ENCODE results near the gene CD46.
"Not testable (repeated sequence)": the region's sequence is repeated elsewhere in the genome, so short reads cannot be mapped to it uniquely, and the experiment has no call there.

CD46 gene

GRCh38 chr1:207751790-207752455, at the start of gene CD46:
Gene CD46 (plus strand): TSS chr1:207752054. CDS start chr1:207752213, 159 bp downstream.
- in situ Hi-C loops (cut with MboI; ENCODE audit: low sequenced_read_pairs), result loop anchor here (10.0 kb wide), 1 partner anchor 63 kb away; no protein-coding TSS in a partner anchor

GRCh38 chr1:207702317-207702716, 49.5 kb upstream of the CD46 start:
- in situ Hi-C loops (cut with MboI; ENCODE audit: low sequenced_read_pairs), result no loop called here

GRCh38 chr1:207703712-207704111, 48.1 kb upstream of the CD46 start:
- in situ Hi-C loops (cut with MboI; ENCODE audit: low sequenced_read_pairs), result no loop called here

GRCh38 chr1:207708004-207708403, 43.9 kb upstream of the CD46 start:
- in situ Hi-C loops (cut with MboI; ENCODE audit: low sequenced_read_pairs), result not testable (repeated sequence)

GRCh38 chr1:207711285-207711684, 40.6 kb upstream of the CD46 start:
- in situ Hi-C loops (cut with MboI; ENCODE audit: low sequenced_read_pairs), result no loop called here

- in situ Hi-C loops (cut with MboI; ENCODE audit: low sequenced_read_pairs), result not testable (repeated sequence)
Measured at GRCh38 chr1:207712701-207713100, 39.2 kb upstream of the CD46 start.

- in situ Hi-C loops (cut with MboI; ENCODE audit: low sequenced_read_pairs), result no loop called here
Measured at GRCh38 chr1:207713529-207713928, 38.3 kb upstream of the CD46 start.

- in situ Hi-C loops (cut with MboI; ENCODE audit: low sequenced_read_pairs), result no loop called here
Measured at GRCh38 chr1:207719234-207719633, 32.6 kb upstream of the CD46 start.

- in situ Hi-C loops (cut with MboI; ENCODE audit: low sequenced_read_pairs), result not testable (repeated sequence)
Measured at GRCh38 chr1:207728200-207728858, 23.5 kb upstream of the CD46 start.

- in situ Hi-C loops (cut with MboI; ENCODE audit: low sequenced_read_pairs), result not testable (repeated sequence)
Measured at GRCh38 chr1:207737503-207738157, 14.2 kb upstream of the CD46 start.

- in situ Hi-C loops (cut with MboI; ENCODE audit: low sequenced_read_pairs), result not testable (repeated sequence)
Measured at GRCh38 chr1:207738158-207738659, 13.6 kb upstream of the CD46 start.

- in situ Hi-C loops (cut with MboI; ENCODE audit: low sequenced_read_pairs), result no loop called here
Measured at GRCh38 chr1:207740207-207740606, 11.6 kb upstream of the CD46 start.

GRCh38 chr1:207742850-207743555, 8.9 kb upstream of the CD46 start:
- in situ Hi-C loops (cut with MboI; ENCODE audit: low sequenced_read_pairs), result no loop called here

- in situ Hi-C loops (cut with MboI; ENCODE audit: low sequenced_read_pairs), result no loop called here
Measured at GRCh38 chr1:207744000-207744534, 7.8 kb upstream of the CD46 start.

- in situ Hi-C loops (cut with MboI; ENCODE audit: low sequenced_read_pairs), result no loop called here
Measured at GRCh38 chr1:207745285-207745684, 6.6 kb upstream of the CD46 start.

- in situ Hi-C loops (cut with MboI; ENCODE audit: low sequenced_read_pairs), result no loop called here
Measured at GRCh38 chr1:207745839-207746767, 5.8 kb upstream of the CD46 start.

- in situ Hi-C loops (cut with MboI; ENCODE audit: low sequenced_read_pairs), result no loop called here
Measured at GRCh38 chr1:207747627-207748492, 4.0 kb upstream of the CD46 start.

- in situ Hi-C loops (cut with MboI; ENCODE audit: low sequenced_read_pairs), result no loop called here
Measured at GRCh38 chr1:207748737-207749528, 2.9 kb upstream of the CD46 start.
